ENCODE results near the gene BRCC3.
"Not testable (repeated sequence)": the region's sequence is repeated elsewhere in the genome, so short reads cannot be mapped to it uniquely, and the experiment has no call there.

BRCC3 gene

DNA sequence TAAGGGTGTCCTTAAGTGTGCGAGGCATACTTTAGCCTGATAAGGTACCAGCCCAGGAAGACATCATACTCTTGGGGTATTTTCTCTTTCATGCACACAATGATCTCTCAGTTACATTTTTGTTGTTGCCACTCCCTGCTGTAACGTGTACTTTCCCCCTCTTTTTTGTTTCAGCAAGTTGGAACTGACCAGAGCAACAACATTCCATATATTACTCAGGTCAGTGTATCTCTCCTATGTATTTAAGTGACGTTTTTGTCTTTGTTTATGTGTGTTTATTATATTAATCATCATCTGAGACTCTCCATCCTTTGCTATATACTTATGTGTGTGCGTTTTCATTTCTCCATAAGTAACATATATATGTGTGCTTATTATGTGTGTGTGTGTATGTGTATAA is 73.6 kb downstream of the BRCC3 start:
- Histone ChIP-seq H3K9ac (no peak overlapping the region), H3K4me1 (no peaks in the 10 kb centered on the region), H3K4me2 (no peak overlapping the region), H3K9me3 (replicated peaks in 1 of 11) (0 out of 22 replicates have a peak, but pooled peaks cover 0 to 5% (median 0%) of the 10 kb centered on the region in 11 experiments), H3K4me3 (no peak overlapping the region), H4K20me1 (no peaks in the 10 kb centered on the region; a peak in 1 of 22 replicates), H3K27ac (no peak overlapping the region), H3K27me3 (peaks cover 37 to 90% (median 81%) of the 10 kb centered on the region in 11 experiments; a peak in 21 of 22 replicates), H3K36me3 (no peaks in the 10 kb centered on the region)
- no peak for TF ChIP-seq Cebpa-rat (IDR thresholded peaks at IDR 0.05)

DNA sequence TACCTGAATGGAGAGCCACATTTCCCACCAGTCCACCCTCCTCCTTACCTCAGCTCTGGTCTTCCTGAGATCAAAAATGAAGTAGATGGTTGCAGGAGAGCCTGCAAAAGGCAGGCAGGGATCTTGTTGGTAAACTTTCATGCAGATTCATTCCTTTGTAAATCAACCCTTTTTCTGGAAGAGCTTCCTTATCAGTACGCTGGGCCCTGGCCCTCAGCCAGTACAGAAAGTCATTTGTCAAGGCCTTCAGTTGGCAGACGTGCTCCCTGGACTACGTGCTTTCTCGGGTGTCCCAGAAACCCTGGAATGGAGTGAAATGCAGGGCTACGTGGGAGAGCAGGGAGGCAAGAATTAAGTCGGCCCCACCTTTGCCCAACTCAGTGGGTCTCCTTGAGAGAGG is 76.3 kb downstream of the BRCC3 start:
- not testable (repeated sequence) for H3K27ac ChIP-seq, H3K4me3 ChIP-seq, H3K4me2 ChIP-seq

DNA sequence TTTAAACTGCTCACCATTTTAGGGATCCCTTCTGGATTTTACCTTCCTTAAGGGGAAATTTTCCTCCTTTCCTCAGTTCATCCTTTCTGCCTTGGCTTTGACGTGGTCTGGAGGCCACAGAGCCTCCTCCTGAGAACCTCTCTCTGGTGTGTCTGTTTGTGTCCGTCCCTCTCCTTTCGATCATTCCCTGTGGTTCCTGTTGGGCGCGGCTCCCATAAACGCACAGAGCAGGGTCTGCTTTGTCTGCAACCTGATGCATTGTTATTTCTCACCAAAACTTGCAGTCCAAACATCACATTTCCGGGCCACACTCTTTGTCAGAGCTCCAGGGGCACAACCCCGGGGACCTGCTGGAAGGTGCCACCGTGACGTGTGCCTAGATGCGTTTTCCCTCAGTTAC is 76.9 kb downstream of the BRCC3 start:
- Histone ChIP-seq H3K27me3 (peaks cover 25 to 85% (median 68%) of the 10 kb centered on the region in 11 experiments; a peak in 21 of 22 replicates), H3K9me3 (replicated peaks in 1 of 11) (peaks cover 0 to 19% (median 8%) of the 10 kb centered on the region in 11 experiments; a peak in 10 of 22 replicates)
- H3K4me3 ChIP-seq, H3K36me3 ChIP-seq, H3K27ac ChIP-seq, H3K4me1 ChIP-seq, H3K9ac ChIP-seq, H4K20me1 ChIP-seq, H3K4me2 ChIP-seq: not testable (repeated sequence)

More for the DNA sequence above, 76.3 kb downstream of the BRCC3 start:
- H3K9ac ChIP-seq, H4K20me1 ChIP-seq, H3K4me1 ChIP-seq, H3K36me3 ChIP-seq: not testable (repeated sequence)
- Histone ChIP-seq H3K9me3 (replicated peaks in 1 of 11) (peaks cover 0 to 14% (median 8%) of the 10 kb centered on the region in 11 experiments; a peak in 10 of 22 replicates), H3K27me3 (peaks cover 25 to 87% (median 68%) of the 10 kb centered on the region in 11 experiments; a peak in 21 of 22 replicates)

DNA sequence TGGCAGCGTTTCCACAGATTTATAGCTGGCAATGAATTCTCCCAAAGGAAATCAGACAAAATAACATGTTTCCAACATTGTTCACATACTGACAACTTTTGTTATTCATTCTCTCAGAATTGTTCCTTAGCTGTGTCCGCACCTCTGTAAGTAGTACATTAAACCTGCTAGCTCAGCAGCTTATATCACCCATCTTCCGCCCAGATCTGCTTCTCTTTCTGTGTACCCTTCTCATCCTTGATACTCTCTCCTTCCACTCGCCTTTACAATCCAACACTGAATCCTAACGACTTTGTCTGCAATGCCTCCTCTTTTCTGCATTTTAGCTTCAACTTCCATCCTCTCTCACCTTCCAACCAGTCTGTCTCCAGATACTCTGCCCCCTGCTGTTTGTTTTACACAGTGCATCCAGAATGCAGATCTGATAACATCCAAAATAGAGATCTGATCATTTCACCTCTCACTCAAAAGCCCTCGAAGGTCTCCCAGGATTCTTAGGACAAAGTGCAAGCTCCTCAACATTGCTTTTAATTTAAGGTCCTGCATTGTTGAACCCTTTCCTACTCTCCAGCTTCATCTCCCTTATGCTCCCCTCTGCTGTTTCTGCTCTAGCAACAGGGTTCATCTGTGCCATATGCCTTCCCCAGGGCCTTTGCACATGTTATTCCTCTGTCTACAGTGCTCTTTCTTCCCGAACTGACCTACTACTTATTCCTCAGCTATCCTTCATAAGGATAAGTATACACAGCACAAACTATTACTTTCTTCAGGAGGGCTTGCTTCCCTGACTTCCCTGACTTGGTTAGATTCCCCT is 77.6 kb downstream of the BRCC3 start:
- no peaks in the 10 kb centered on the region for H3K4me1 ChIP-seq
- peaks cover 0 to 21% (median 14%) of the 10 kb centered on the region in 11 experiments; a peak in 14 of 22 replicates for H3K9me3 ChIP-seq (replicated peaks in 1 of 11)
- no peaks in the 10 kb centered on the region; a peak in 1 of 22 replicates for H4K20me1 ChIP-seq
- H3K4me2 ChIP-seq, result no peak overlapping the region
- no peaks in the 10 kb centered on the region for H3K36me3 ChIP-seq
- TF ChIP-seq Cebpa-rat (IDR thresholded peaks at IDR 0.05), result no peak
- H3K27me3 ChIP-seq, result peaks cover 19 to 85% (median 68%) of the 10 kb centered on the region in 11 experiments; a peak in 21 of 22 replicates
- H3K27ac ChIP-seq, result no peak overlapping the region
- no peak overlapping the region for H3K4me3 ChIP-seq
- no peak overlapping the region for H3K9ac ChIP-seq

DNA sequence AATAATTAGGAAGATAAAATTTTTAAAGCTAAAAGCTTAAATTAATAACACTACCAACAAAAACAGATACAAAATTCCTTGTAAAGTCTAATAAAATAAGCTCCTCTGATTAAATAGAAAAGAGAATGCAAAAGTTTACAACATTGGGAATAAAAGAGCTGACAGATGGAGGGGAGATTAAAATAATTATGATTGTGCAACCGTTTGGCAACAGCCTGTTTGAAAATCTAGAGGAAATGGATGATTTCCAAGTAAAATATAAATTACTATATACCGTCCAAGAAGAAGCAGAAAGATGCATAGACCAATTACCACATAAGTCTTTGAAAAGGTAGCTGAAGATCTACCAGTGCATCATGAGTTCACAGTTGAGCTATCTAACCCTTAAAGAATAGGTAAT is 98.6 kb downstream of the BRCC3 start:
- no peak for TF ChIP-seq Cebpa-rat (IDR thresholded peaks at IDR 0.05)
- Histone ChIP-seq H3K4me1 (no peaks in the 10 kb centered on the region), H3K9me3 (replicated peaks in 1 of 11) (no peaks in the 10 kb centered on the region), H3K36me3 (no peaks in the 10 kb centered on the region), H3K4me3 (no peak overlapping the region), H3K9ac (no peak overlapping the region), H3K27me3 (peaks cover 0 to 69% (median 37%) of the 10 kb centered on the region in 11 experiments; a peak in 19 of 22 replicates), H3K27ac (no peak overlapping the region), H3K4me2 (no peak overlapping the region), H4K20me1 (no peaks in the 10 kb centered on the region)

Data from BLaER1 treated with 17β-estradiol and CSF1 and Interleukin-3, amounts not matched to agents 10 nM and 100 nM (cell line).